ENCODE results near the gene U2AF2. TPM values are rescaled to one million over a fixed set of nuclear protein-coding genes. Genes with fewer than 3 reads are reported as not detected.

U2AF2 gene
- total and polyA plus RNA-seq, 9 of the 15 experiments (the other 6 are each of a cell fraction or from before 2014, with no cell fraction given): 3.0 to 331 (median 157) TPM

DNA sequence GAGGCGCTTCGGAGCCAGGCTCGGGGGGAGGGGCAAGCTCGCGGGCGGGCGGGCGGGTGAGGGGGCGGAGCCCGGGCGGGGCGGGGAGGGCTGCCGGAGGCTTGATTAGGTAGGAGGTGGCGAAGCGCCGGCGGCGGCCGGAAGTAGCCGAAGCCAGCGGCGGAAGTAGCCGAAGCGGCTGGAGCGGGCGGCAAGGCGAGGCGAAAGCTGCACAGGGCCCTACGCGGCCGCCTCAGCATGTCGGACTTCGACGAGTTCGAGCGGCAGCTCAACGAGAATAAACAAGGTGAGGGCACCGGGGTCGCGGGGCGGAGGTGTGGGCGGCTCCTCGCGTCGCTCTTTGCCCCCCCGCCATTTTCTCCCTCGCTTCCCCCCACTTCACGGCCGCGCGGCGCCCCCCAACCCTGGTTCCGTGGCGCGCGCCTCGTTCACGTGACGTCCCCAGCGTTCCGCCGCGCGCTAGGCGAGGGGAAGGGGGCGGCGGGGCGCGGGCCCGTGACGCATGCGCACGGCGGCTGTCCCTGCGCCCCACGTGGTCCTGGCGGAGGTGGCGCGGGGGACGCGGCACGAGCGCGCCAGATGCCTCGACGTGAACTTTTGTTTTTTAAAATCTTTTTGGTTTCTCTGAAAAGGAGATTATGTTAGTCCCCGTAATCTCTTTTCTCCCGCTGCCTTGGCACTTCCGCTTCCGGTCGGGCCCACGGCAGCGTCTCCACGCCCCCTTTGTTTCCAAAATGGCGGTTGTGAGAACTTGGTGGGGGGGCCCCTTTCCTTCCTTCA lies at the start of gene U2AF2 (continued):
- TF ChIP-seq NFATC3 (IDR thresholded peaks at IDR 0.05) (no peak), SIRT6 (IDR thresholded peaks at IDR 0.05; ENCODE audit: low read depth, low read length) (no peak), ZBTB7A (IDR thresholded peaks at IDR 0.05; ENCODE audit: borderline replicate concordance, control insufficient read depth, low read depth, low read length) (peak; percentile 25; the same call in 1 of the 2 replicates), MCM3 (IDR thresholded peaks at IDR 0.05) (no peak), RBFOX2 (IDR thresholded peaks at IDR 0.05; ENCODE audit: low read depth, low read length) (peak; percentile 92), RBM25 (IDR thresholded peaks at IDR 0.05; ENCODE audit: low read depth, low read length, severe bottlenecking) (no peak)
- TF ChIP-seq, protein P1, sequence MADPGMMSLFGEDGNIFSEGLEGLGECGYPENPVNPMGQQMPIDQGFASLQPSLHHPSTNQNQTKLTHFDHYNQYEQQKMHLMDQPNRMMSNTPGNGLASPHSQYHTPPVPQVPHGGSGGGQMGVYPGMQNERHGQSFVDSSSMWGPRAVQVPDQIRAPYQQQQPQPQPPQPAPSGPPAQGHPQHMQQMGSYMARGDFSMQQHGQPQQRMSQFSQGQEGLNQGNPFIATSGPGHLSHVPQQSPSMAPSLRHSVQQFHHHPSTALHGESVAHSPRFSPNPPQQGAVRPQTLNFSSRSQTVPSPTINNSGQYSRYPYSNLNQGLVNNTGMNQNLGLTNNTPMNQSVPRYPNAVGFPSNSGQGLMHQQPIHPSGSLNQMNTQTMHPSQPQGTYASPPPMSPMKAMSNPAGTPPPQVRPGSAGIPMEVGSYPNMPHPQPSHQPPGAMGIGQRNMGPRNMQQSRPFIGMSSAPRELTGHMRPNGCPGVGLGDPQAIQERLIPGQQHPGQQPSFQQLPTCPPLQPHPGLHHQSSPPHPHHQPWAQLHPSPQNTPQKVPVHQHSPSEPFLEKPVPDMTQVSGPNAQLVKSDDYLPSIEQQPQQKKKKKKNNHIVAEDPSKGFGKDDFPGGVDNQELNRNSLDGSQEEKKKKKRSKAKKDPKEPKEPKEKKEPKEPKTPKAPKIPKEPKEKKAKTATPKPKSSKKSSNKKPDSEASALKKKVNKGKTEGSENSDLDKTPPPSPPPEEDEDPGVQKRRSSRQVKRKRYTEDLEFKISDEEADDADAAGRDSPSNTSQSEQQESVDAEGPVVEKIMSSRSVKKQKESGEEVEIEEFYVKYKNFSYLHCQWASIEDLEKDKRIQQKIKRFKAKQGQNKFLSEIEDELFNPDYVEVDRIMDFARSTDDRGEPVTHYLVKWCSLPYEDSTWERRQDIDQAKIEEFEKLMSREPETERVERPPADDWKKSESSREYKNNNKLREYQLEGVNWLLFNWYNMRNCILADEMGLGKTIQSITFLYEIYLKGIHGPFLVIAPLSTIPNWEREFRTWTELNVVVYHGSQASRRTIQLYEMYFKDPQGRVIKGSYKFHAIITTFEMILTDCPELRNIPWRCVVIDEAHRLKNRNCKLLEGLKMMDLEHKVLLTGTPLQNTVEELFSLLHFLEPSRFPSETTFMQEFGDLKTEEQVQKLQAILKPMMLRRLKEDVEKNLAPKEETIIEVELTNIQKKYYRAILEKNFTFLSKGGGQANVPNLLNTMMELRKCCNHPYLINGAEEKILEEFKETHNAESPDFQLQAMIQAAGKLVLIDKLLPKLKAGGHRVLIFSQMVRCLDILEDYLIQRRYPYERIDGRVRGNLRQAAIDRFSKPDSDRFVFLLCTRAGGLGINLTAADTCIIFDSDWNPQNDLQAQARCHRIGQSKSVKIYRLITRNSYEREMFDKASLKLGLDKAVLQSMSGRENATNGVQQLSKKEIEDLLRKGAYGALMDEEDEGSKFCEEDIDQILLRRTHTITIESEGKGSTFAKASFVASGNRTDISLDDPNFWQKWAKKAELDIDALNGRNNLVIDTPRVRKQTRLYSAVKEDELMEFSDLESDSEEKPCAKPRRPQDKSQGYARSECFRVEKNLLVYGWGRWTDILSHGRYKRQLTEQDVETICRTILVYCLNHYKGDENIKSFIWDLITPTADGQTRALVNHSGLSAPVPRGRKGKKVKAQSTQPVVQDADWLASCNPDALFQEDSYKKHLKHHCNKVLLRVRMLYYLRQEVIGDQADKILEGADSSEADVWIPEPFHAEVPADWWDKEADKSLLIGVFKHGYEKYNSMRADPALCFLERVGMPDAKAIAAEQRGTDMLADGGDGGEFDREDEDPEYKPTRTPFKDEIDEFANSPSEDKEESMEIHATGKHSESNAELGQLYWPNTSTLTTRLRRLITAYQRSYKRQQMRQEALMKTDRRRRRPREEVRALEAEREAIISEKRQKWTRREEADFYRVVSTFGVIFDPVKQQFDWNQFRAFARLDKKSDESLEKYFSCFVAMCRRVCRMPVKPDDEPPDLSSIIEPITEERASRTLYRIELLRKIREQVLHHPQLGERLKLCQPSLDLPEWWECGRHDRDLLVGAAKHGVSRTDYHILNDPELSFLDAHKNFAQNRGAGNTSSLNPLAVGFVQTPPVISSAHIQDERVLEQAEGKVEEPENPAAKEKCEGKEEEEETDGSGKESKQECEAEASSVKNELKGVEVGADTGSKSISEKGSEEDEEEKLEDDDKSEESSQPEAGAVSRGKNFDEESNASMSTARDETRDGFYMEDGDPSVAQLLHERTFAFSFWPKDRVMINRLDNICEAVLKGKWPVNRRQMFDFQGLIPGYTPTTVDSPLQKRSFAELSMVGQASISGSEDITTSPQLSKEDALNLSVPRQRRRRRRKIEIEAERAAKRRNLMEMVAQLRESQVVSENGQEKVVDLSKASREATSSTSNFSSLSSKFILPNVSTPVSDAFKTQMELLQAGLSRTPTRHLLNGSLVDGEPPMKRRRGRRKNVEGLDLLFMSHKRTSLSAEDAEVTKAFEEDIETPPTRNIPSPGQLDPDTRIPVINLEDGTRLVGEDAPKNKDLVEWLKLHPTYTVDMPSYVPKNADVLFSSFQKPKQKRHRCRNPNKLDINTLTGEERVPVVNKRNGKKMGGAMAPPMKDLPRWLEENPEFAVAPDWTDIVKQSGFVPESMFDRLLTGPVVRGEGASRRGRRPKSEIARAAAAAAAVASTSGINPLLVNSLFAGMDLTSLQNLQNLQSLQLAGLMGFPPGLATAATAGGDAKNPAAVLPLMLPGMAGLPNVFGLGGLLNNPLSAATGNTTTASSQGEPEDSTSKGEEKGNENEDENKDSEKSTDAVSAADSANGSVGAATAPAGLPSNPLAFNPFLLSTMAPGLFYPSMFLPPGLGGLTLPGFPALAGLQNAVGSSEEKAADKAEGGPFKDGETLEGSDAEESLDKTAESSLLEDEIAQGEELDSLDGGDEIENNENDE (IDR thresholded peaks at IDR 0.05; ENCODE audit: low read depth, low read length): no peak

Measured in K562 (cell line).